IPS DF 6.9 (cell line): Measurements from ENCODE around the gene MAP4K2.
A peak's percentile ranks its signal among the peaks of the same experiment; 100 is the strongest.

Experiments used
- DNase-seq: peaks from one replicate; pipeline ENCODE4 v3.0.0-alpha.2; 2013; ENCODE audit warnings: low read depth, low spot score
- H3K27ac ChIP-seq: one replicate; pipeline ENCODE4 v1.5.1; 2013; ENCODE audit warnings: low read length, control low read depth
- H3K27me3 ChIP-seq: 2 replicates; pipeline ENCODE4 v1.6.1; 2013; ENCODE audit warnings: mild to moderate bottlenecking, low read length; ENCODE audit not compliant: control insufficient read depth, insufficient read depth
- H3K36me3 ChIP-seq: 2 replicates; pipeline ENCODE4 v1.6.1; 2013; ENCODE audit warnings: low read length; ENCODE audit not compliant: control insufficient read depth, insufficient read depth
- H3K4me1 ChIP-seq: 2 replicates; pipeline ENCODE4 v1.6.1; 2013; ENCODE audit warnings: low read length; ENCODE audit not compliant: control insufficient read depth, insufficient read depth
- H3K4me3 ChIP-seq: 2 replicates; pipeline ENCODE4 v1.5.1; 2013; ENCODE audit warnings: mild to moderate bottlenecking, low read length
- H3K9me3 ChIP-seq: 2 replicates; pipeline ENCODE4 v1.6.1; 2013; ENCODE audit warnings: low read length, inconsistent platforms; ENCODE audit not compliant: control insufficient read depth, insufficient read depth
- WGBS: extraction: QIAGEN DNeasy Blood & Tissue Kit; methylation state at CpG from one replicate; pipeline ENCODE4 v1.1.7; 2013; ENCODE audit warnings: mixed read lengths, missing lambda C conversion rate; ENCODE audit not compliant: insufficient read length, insufficient coverage; 5-methylcytosine and 5-hydroxymethylcytosine counted together

Gene MAP4K2

GRCh38 chr11:64766881-64767280 is 36.1 kb downstream of the MAP4K2 start:
- no peak overlapping the region for H3K27ac ChIP-seq
- DNase-seq: no peak
- H3K4me3 ChIP-seq: no peak overlapping the region
- no peaks in the 10 kb centered on the region for H3K27me3 ChIP-seq
- H3K36me3 ChIP-seq: peaks cover 63% of the 10 kb centered on the region
- H3K9me3 ChIP-seq: no peaks in the 10 kb centered on the region
- no CpG with 5 or more reads among the region's 11 CpGs for WGBS
- peaks cover 17% of the 10 kb centered on the region for H3K4me1 ChIP-seq

- H3K36me3 ChIP-seq: peaks cover 59% of the 10 kb centered on the region
- H3K4me3 ChIP-seq: no peak overlapping the region
- H3K27me3 ChIP-seq: no peaks in the 10 kb centered on the region
- no peaks in the 10 kb centered on the region for H3K9me3 ChIP-seq
- peaks cover 17% of the 10 kb centered on the region for H3K4me1 ChIP-seq
- no peak overlapping the region for H3K27ac ChIP-seq
- DNase-seq: no peak
- WGBS: no CpG with 5 or more reads among the region's 42 CpGs
Measured at GRCh38 chr11:64765851-64766665, 37.0 kb downstream of the MAP4K2 start.

- H3K27me3 ChIP-seq: no peaks in the 10 kb centered on the region
- WGBS: no CpG with 5 or more reads among the region's 30 CpGs
- no peak for DNase-seq
- no peaks in the 10 kb centered on the region for H3K9me3 ChIP-seq
- no peak overlapping the region for H3K27ac ChIP-seq
- no peak overlapping the region for H3K4me3 ChIP-seq
- peaks cover 20% of the 10 kb centered on the region for H3K4me1 ChIP-seq
- peaks cover 53% of the 10 kb centered on the region for H3K36me3 ChIP-seq
Measured at GRCh38 chr11:64765291-64765850, 37.6 kb downstream of the MAP4K2 start.

GRCh38 chr11:64764753-64765152 is 38.3 kb downstream of the MAP4K2 start:
- Histone ChIP-seq H3K27ac (no peak overlapping the region), H3K9me3 (no peaks in the 10 kb centered on the region), H3K4me3 (no peak overlapping the region), H3K27me3 (no peaks in the 10 kb centered on the region), H3K36me3 (peaks cover 47% of the 10 kb centered on the region), H3K4me1 (peaks cover 25% of the 10 kb centered on the region)
- no CpG with 5 or more reads among the region's 8 CpGs for WGBS
- DNase-seq: no peak

GRCh38 chr11:64764040-64764611 is 38.9 kb downstream of the MAP4K2 start:
- Histone ChIP-seq H3K27me3 (no peaks in the 10 kb centered on the region), H3K36me3 (peaks cover 43% of the 10 kb centered on the region), H3K4me3 (no peak overlapping the region), H3K27ac (peak overlapping the region; percentile 50), H3K4me1 (peaks cover 29% of the 10 kb centered on the region), H3K9me3 (no peaks in the 10 kb centered on the region)
- WGBS: no CpG with 5 or more reads among the region's 11 CpGs
- DNase-seq: no peak

- DNase-seq: no peak
- no peaks in the 10 kb centered on the region for H3K9me3 ChIP-seq
- WGBS: no CpG with 5 or more reads among the region's 6 CpGs
- H3K36me3 ChIP-seq: peaks cover 37% of the 10 kb centered on the region
- H3K27ac ChIP-seq: peak overlapping the region; percentile 50
- peaks cover 30% of the 10 kb centered on the region for H3K4me1 ChIP-seq
- no peak overlapping the region for H3K4me3 ChIP-seq
- no peaks in the 10 kb centered on the region for H3K27me3 ChIP-seq
Measured at GRCh38 chr11:64763526-64764039, 39.4 kb downstream of the MAP4K2 start.

GRCh38 chr11:64762674-64763525 is 40.1 kb downstream of the MAP4K2 start:
- no peak for DNase-seq
- no CpG with 5 or more reads among the region's 13 CpGs for WGBS
- H3K4me1 ChIP-seq: peaks cover 30% of the 10 kb centered on the region

GRCh38 chr11:64762277-64762673 is 40.7 kb downstream of the MAP4K2 start:
- no CpG with 5 or more reads among the region's 5 CpGs for WGBS
- Histone ChIP-seq H3K27ac (peak overlapping the region; percentile 56), H3K4me3 (no peak overlapping the region), H3K36me3 (peaks cover 25% of the 10 kb centered on the region), H3K27me3 (no peaks in the 10 kb centered on the region), H3K4me1 (peaks cover 30% of the 10 kb centered on the region), H3K9me3 (no peaks in the 10 kb centered on the region)
- no peak for DNase-seq

More at GRCh38 chr11:64762674-64763525, 40.1 kb downstream of the MAP4K2 start:
- peak overlapping the region; percentile 56 for H3K27ac ChIP-seq
- H3K4me3 ChIP-seq: no peak overlapping the region
- peaks cover 30% of the 10 kb centered on the region for H3K36me3 ChIP-seq
- no peaks in the 10 kb centered on the region for H3K27me3 ChIP-seq
- H3K9me3 ChIP-seq: no peaks in the 10 kb centered on the region

GRCh38 chr11:64760759-64761420 is 42.1 kb downstream of the MAP4K2 start:
- no peak overlapping the region for H3K27ac ChIP-seq
- peaks cover 12% of the 10 kb centered on the region for H3K36me3 ChIP-seq
- DNase-seq: no peak
- no CpG with 5 or more reads among the region's 7 CpGs for WGBS
- no peaks in the 10 kb centered on the region for H3K27me3 ChIP-seq
- H3K9me3 ChIP-seq: no peaks in the 10 kb centered on the region
- H3K4me3 ChIP-seq: no peak overlapping the region
- peaks cover 27% of the 10 kb centered on the region for H3K4me1 ChIP-seq
